ENCODE data around the gene SMTN.
"Not testable (repeated sequence)": the region's sequence is repeated elsewhere in the genome, so short reads cannot be mapped to it uniquely, and the experiment has no call there.

SMTN gene

DNA sequence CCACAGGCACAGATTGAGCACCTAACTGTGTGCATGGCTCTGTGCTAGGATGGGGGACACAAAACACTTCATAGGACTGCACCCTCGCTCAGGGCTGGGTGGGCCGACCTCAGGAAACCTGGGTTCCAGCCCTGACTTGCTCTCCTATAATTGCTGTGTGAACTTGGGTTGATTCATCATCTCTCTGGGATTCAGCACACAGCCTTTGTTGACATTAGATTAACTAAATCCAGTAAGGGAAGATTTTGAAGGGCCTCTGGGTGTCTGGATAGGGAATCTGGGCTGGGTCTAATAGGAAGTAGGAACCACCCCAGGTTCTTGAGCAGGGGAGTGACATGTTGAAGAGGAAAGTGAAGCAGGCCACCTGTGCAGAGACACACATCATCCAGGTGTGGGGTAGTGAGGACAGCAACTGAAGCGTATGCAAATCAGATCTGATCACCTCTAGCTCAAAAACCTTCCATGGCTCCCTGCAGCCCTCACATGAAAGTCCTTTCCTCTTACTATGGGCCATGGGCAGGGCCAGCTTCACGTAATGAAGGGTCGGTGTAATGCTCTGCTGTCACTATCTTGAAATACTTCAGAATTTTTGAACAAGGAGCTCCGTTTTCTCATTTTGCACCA is 11.3 kb upstream of the SMTN start:
- DNase-seq = not testable (repeated sequence)

DNA sequence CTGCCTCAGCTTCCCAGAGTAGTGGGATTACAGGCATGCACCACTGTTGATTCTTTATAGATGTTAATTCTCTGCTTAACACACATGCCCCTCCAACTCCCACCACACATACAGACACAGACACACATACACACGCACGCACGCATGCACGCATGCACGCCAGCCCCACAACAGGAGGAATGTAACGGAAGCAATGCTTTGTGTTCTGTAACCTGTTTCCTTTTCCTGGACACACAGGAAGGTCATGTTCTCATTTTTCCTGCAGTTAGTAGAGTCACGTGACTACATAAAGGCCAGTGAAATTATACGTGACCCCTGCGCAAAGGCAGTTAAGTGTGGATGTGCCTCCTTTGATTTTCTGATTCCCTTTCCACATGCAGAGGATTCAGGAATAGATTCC is 8.0 kb upstream of the SMTN start:
- DNase-seq = not testable (repeated sequence)

DNA sequence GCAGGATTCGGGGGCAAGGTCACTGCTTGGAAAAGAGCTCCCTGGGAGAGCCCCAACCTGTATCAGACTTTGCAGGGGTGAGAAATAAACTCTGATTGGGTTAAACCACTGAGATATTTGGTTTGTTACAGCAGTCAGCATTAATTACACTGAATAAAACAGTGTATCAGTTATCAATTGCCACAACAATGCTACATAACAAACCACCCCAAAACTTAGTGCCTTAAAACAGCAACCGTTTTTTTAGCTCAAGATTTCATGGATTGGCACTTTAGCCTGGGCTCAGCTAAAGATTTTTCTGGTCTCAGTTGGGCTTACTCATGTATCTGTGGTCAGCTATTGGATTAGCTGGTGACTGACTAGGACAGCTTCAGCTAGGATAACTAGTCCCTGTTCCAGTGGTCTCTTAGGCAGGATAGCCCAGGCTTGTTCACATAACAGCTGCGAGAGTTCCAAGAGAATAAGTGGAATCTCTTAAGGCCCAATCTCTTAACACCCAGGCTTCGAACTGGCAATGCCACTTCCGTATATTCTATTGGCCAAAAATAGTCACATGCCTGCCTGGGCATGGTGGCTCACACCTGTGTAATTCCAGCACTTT is 7.5 kb upstream of the SMTN start:
- DNase-seq = not testable (repeated sequence)

DNA sequence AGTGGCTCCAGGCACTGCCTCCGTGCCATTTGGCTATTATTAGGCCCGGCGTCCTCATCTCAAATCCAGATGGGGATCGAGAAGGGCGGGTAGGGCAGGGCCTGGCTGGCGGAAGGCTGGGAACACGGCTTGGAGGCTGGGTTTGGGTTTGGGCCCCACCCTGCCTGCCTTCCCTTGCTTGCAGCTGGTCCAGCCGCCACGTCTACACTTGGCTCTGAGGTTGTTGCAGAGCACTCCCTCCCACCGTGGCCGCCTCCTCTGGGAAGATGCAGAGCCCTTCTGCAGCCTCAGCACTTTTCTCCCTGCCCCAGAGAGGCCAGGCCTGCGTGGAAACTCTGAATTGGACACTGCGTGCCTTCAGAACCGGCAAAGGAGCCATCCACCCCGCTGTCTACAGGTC is 5.2 kb upstream of the SMTN start:
- no peak for DNase-seq

DNA sequence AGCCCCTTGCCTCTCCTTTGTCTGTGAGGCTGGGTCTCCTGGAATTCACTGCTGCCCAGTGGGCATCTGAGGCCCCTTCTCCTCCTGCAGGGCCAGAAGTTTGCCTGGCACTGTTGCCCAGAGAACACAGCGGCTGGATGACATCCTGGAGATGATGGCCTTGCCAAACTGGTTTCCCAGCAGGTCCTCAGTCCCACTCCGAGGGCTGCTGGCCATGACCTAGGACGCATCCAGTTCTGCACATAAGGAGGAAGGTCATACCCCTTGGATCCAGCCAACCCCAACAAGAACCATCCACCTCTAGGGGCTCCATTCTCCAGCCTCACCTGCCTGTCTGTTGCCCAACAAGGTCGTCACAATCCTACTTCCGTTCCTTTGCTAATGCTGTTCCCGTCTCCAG is 3.4 kb upstream of the SMTN start:
- no peak for DNase-seq

DNA sequence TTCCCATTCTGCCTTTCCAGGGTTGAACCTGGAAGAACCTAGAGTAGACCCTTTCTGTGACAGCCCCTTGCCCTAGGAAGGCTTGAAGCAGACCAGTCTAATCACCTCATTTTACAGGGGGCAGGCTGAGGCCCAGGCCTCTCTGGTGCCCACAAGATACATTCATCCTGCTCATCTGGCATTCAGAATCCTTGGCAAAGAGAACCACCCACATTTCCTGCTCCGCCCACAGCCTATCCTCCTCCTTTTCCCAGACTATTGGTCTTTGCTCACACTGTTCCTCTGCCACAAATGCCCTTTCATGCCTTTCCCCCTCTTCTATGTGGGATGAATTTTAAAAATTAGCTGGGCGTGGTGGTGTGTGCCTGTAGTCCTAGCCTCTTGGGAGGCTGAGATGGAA is 2.7 kb upstream of the SMTN start:
- not testable (repeated sequence) for DNase-seq

DNA sequence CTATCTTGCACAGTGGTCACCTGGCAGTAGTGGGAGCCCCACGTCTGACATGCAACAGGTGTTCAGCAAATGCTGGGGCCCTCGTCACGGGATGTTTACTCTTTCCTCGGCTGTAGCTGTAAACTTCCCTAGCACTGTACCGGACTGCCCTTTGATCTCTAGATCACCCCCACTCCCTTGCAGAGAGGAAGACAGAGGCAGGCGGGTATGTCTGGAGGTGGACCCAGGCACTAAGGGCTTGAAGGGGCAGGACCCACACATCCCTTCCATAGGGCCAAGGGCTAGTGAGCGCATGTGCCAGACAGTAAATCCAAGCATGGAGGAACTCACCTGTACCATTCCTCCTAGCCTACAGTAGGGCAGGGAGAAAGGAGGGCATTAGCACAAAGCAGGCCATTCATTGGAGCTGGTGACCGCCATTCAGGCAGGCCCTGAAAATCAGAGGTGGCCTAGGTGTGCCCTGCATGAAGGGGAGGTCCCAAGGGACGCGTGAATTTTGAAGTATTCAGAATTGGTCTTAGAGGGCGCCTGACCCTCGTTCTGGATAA is 1.9 kb upstream of the SMTN start:
- no peak for DNase-seq

DNA sequence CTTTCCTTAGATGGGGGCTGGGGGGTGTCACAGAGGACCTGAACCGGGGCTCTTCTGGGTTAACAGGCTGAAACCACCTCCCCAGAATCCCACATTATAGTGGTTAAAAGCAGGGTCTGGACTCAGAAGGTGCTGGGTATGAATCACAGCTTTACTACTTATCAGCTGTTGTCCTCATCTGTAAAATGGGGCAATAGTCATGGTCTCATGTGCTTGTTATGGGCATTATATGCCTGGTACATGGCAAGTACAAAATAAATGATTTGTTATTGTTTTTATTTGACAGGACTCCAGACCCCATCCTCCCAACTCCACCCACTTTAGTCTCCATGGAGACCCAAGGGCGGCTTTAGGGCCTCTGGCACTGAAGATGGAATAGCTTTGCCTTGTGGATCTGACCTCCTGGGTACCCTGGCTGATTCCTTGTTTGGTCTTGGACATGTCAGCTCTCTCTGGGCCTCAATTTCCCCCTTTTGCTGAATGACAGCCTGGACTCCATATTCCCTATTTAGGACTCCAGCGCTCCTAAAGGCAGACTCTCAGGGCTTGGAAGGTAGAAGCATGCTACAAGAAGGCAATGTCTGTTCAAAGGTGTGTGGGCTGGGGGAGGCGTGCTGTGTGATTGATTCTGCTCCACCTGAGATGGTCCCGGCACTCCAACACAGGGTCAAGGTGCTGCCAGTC is 812 bp upstream of the SMTN start:
- DNase-seq = no peak

DNA sequence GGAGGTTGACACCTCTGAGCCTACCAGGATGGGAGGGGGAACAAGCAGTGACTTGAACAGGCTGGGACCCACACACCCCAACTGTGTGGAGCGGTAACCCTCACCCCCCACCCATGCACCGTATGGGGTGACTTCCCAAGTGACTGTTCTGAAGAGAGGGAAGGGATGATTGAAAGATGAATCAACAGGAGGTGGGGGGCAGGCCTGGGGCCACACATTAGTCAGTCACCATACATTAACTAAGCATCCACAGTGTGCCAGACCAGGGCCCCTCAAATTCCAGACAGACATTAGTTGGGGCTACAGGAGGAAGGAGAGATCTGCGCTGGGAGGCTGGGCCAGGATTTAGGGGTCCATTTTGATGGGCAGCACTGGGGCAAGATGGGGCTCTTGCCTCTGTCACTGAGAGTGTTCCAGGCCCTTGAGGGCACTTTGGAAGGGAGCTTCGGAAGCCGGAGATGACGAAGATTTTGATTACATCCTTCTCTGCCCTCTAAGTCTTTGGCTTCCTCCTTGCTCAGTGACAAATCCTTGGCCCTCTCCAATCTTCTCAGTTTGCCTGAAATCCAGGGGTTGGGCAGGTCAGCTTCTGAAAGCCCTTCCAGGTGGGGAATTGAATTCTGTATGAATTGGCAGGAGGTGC is 966 bp downstream of the SMTN start:
- no peak for DNase-seq

DNA sequence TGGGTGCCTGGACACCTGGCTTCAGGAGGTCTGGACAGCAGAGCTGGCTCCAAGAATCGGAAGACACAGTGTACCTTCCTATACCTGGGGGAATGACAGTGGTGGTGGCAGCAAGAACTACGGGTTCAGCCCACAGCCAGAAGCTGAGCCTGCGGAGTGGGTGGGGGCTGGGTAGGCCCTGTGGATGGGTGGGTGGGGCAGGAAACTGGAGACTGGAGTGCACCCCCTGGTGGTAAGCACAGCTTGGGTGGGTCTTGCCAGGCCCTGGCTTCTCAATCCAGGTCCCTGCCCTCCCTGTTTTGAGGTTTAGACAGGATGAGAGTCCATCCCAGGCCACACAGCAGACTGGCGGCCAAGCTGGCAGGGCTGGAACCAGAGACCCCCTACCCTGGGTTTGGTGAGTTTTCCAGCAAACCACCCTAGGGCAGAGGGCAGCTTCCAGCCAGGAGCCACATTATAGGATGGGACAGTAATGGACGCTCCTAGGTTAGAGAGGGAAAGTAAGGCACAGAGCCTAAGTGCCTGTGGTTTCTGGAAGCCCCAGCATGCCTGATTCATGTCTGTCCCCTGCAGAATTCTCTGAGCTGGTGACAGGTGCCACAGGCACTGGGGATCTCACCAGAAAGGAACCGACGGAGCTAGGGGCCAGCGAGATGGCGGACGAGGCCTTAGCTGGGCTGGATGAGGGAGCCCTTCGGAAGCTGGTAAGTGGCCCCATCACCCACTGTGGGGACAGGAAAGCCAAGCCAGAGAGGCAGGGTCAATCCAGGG is 1.7 kb downstream of the SMTN start:
- peak in 1 of 51 donors; percentile 4 for DNase-seq

DNA sequence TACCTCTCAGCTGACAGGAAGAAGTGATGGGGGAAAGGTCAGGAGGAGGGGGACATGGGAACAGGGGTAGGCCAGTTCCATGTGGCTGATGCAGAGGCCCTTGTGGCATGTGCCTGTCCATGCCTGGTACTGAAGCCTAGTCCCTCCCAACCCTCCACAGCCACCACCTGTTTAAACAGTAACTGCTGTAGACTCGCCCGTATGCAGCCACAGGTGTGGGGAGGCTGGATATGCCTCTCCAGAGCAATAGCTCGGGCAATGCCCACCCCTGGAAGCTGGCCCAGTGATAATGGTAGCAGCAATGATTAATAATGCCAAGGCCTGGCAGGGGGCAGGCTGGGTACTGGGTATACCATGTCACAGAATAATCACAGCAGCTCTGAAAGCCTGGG is 2.3 kb downstream of the SMTN start:
- DNase-seq = no peak

DNA sequence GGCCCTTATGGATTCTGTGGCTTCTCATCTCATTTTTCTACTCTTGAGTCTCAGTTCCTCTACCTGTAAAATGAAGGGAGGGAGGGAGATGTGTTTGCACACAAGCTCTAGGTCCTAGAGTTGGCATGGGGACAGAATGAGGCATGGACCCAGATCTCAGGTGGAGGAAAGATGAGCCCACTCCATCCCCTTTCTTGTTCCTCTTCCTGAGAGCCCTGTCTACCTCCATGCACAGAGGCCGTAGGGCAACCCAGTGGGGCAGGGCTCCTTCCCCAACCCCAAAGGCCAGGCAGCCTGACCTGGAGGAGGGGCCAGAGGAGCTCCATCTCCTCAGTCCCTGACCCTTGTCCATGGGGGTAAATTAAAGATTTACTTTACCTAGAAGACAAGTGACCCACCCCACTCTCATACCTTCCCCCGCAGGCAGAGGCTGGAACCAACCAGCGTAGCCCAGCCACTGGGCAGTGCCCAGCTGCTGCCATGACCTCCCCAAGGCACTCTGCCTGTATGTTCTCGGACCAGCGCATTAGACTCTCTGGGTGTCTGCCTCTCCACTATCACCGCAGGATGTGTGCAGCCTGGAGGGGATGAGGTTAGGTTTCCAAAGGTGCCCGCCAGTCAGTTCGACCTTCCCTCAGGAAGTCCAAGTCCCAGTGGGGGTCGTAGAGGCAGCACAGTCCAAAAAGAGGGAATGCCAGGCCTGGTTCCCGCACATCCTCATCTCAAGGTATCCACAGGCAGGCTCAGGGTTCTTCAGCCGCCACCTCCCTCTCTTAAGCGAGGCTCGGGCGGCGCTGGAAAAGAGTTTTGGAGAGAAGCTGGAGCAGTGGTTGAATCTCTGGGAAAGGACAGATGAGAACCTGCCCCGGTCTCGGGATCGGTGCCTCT is 3.0 kb downstream of the SMTN start:
- DNase-seq = peak in 1 of 51 donors; percentile 70

DNA sequence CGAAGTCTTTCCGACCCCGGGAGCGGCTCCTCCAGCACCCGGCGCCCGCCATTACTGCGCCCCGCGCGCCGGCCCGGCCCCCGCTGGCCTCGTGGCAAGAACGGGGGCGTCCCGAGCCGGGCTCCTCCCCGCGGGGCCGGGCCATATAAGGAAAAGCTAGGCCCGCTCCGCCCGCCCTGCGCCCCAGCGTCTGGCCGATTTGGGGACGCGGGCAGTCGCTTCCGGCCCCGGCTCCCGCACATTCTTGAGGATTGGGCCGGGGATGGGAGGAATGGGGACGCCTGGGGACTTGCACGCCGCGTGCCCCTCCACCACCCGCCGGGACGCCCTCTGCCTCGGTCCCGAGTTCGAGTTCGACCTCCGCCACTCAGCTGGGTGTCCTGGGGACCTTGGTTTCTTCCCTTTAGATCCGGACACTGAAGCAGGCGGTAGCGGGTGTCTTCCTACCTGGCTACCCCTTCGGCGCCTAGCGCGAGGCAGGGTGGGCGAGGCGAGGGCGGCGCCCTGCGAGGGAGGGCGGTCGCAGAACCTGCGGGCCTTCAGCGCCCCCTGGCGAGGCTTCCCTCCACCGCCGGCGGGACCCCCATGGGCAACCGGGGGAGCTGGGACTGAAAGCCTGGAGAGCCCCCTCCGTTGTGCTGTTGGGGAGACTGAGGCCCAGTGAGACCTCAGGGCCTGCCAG is 3.8 kb downstream of the SMTN start:
- DNase-seq = peak in 48 of 51 donors; percentile 27 to 92 (median 76)

DNA sequence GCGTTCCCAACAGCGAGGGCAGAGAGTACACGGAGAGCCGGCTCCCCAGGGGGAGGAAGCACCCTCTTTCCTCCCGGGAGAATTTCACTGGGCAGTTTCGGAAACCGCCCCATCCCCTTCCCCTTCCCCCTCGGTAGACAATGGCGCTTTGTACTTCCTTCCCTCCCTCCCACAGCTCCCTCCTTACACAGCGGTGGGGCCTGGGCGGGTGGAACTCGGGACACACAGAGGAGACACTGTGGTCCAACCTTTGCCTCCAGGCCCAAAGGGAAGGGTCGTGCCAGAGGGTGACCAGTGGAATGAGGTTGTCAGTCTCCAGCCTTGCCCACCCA is 4.3 kb downstream of the SMTN start:
- DNase-seq = peak in 43 of 51 donors; percentile 44 to 92 (median 71)

DNA sequence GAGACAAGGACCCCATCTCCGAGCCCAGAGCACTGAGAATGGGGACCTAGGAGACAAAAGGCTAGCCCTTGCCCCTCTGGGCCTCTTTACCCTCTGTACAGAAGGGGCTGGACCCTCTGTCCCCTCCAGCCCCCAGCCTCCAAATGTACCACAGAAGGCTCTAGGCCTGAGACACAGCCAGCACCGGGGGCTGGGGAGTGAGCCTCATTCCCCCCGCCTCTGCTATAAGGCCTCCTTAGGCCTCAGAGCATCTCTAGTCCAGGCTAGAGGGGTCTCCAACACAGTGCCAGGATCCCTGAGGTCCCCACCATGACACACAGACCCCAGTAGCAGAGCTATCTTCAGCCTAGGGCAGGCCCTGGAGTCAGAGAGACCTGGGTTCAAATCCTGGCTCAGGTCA is 4.8 kb downstream of the SMTN start:
- no peak for DNase-seq

DNA sequence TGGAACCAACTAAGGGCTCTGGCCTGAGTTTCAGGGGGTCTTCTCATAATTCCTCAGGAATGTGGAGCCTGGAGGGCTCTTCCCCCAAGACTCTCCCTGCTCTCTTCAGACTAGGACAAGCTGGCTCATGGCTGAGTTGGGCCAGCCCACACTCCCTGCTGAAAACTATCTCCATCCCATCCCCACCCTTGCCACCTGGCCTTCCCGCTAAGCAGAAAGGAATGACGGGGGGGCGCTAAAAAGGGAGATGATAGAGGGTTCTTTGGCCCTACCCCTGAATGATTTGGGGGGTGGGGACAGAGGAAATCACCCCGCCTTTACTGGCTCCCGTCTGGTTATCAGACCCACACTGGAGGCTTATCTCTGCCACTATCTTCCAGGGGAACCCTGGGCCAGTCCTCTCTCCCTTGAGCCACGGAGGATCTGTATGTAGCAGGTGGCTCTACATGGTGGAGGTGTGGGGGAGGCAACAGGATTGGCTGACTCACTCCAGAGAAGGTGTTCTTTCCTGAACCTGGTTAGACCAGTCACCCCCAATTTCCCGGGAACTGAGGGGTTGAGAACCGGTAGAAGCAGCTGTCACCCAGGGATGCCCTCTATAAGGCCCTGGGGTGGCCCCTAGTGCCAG is 5.7 kb downstream of the SMTN start:
- no peak for DNase-seq

DNA sequence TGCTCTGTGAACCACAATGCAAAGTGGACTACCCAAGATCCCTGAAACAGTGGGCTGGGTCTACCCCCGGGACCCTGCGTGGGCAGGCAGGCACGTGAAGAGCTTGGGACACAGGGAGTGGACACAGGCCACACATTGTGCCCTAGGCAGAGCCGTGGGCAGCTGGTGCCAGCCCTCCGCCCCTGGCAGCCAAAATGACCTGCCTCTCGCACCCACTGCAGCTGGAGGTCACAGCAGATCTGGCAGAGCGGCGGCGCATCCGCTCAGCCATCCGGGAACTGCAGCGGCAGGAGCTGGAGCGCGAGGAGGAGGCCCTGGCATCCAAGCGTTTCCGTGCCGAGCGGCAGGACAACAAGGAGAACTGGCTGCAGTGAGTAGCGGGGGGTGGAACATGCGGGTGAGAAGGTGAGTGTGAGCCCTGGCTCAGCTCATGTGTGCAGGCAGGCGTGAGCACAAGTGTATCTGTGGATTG is 6.7 kb downstream of the SMTN start:
- DNase-seq = no peak

DNA sequence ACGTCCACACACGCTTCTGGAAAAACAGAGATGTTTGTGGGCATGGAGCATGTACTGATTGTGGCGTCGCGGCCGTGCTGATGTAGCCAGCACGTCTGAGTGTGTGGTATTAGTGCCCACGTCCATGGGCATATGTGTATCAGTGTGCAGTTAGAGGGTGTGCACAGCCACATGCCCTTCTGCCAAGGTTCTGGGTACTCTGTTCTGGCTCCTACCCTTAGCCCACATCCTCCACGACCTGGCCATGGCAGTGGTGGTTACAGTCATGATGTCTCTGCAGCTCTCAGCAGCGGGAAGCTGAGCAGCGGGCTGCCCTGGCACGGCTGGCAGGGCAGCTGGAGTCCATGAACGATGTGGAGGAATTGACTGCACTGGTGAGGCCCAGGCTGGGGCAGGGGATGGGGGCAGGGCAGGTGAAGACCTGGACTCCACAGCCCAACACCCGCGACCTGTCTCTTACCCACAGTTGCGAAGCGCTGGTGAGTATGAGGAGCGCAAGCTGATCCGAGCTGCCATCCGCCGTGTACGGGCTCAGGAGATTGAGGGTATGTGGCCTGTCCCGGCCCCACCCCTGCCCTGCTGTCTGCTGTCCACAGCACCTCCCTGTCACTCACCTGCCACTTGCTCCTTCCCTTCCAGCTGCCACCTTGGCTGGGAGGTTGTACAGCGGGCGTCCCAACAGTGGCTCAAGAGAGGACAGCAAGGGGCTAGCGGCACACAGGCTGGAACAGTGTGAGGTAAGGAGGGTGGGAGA is 7.3 kb downstream of the SMTN start:
- no peak for DNase-seq

Data from hypothalamus (tissue), 51 donors.